KOPT-K1 (cell line): ENCODE results near the gene ICE2.

Source experiments
- H3K27ac ChIP-seq: fragments of 200-600 bp; sonication (generic); 2 replicates; pipeline ENCODE4 v1.5.1; 2016; ENCODE audit warnings: antibody characterized with exemption, mild to moderate bottlenecking, low read depth, low read length; ENCODE audit not compliant: poor library complexity, severe bottlenecking
- H3K36me3 ChIP-seq: fragments of 200-600 bp; sonication (generic); 2 replicates; pipeline ENCODE4 v1.5.1; 2017; ENCODE audit warnings: antibody characterized with exemption, mild to moderate bottlenecking, low read length, moderate library complexity; ENCODE audit not compliant: insufficient read depth
- H3K9me3 ChIP-seq: fragments of 200-600 bp; sonication (generic); 2 replicates; pipeline ENCODE4 v1.5.1; 2017; ENCODE audit warnings: antibody characterized with exemption, low read length, mild to moderate bottlenecking; ENCODE audit not compliant: insufficient read depth, poor library complexity, severe bottlenecking

The ICE2 gene

DNA sequence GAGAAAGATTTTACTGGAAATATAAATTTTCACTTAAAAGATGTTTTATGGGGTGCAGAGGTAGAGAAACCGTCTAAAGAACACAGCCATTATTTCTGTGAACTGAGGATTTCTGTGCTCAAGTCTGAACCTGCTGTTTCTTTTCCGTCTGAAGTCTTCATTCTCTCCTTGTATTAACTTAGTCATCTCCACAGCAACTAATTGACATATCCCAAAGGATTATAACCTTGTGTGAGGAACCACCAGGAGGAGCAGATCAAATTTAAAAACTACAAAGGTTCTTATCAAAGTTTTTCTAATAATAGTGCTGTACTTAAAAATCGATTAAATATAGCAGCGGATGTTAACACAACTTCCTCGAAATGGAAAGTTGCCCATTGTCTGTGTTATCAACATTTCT lies 31.1 kb upstream of the ICE2 start:
- peaks cover 74% of the 10 kb centered on the region for H3K36me3 ChIP-seq
- no peaks in the 10 kb centered on the region for H3K9me3 ChIP-seq
- H3K27ac ChIP-seq = peak overlapping the region; percentile 61

DNA sequence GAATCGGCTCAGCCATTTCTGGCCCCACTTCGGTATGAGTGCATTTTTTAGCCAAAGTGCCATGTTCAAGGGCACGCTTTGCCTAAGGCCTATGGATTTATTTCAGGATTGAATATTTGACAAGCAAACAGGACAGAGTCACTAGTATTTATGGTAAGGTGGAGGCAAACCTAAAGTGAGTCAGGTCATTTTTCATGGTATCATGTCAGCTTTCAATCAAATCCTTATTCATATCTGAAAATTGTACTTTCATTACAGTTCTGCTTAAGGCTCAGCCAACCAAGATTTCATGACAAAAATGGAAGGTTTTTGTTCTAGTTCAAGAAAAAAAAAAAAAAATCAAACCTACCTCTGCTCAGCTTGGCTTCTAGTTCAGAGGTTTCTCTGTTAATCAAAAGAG lies 30.5 kb upstream of the ICE2 start:
- peaks cover 74% of the 10 kb centered on the region for H3K36me3 ChIP-seq
- H3K9me3 ChIP-seq = no peaks in the 10 kb centered on the region

DNA sequence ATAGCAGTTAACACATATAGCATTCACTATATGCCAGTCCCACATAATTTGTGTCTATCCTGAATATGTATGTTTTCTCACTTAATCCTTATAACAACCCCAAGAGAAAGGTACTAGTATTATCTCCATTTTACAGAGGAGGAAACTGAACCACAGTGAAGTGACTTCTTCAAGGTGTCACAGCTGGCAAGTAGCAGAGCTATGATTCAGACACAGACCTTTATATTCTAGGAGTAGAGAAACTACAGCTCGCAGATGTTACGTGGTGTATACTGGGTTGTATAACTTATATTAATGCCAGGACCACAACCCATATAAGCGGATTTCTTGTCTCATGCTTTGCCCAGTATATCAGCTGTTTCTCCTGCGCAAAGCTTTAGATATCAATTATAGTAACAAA lies 29.5 kb upstream of the ICE2 start:
- H3K27ac ChIP-seq = peak overlapping the region; percentile 52
- peaks cover 74% of the 10 kb centered on the region for H3K36me3 ChIP-seq

More for the DNA sequence above, 30.5 kb upstream of the ICE2 start:
- peak overlapping the region; percentile 52 for H3K27ac ChIP-seq

DNA sequence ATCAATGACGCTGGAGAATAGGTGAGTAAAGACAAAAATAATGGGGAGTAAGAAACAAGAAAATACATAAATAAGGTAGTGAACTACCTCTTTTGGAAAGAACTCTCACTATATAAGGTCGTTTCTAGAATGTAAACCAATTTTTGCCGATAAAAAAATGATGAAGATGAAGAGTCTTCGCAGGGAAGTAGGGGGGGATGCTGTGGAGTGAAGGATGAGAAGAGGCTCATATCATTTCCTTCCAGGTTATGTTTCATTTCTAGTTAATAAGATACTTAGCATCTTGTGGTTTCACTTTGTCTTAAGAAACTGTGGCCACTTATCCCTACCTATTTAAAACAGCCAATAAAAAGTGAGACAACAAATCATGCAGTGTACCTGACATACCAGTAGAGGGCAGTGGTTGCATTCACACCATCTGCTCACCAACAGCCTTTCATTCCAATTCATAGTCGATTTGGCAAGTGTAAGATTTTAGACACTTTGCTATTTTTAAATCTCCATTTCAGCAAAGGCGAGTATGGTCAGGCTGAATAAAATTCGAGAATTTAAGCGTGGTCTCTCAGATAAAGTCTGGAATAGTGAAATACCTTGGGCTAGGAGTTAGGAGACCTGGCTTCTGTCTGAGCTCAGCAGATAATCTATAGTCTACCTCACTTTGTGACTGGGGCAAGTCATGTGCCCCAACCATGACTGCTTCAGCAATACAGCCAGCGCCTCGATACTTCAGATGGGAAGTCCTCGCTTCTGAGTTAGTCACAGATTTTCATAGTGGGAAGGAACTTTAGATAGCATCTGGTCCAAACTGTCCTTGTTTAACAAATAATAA lies 28.9 kb upstream of the ICE2 start:
- peaks cover 74% of the 10 kb centered on the region for H3K36me3 ChIP-seq
- H3K9me3 ChIP-seq = no peaks in the 10 kb centered on the region
- H3K27ac ChIP-seq = peak overlapping the region; percentile 52

More for the DNA sequence above, 29.5 kb upstream of the ICE2 start:
- H3K9me3 ChIP-seq = no peaks in the 10 kb centered on the region

DNA sequence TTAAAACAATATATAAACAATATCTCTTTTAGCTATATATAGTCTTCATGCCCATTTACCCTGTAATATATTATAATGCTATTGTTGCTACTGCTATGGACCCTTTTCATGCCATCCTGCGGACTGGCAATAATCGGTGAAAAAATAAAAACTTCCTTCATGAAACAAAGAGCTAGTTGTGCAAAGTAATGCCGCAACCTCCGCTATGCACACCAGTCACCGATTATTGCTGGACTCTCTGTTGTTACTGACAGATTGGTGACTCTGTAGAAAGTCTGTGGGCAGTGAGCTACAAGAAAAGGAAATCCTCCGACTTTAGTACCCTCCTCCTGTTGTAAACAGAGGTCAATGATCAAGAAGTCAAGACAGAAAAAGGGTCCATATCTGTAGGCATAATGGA lies 17.9 kb upstream of the ICE2 start:
- Histone ChIP-seq H3K27ac (no peak overlapping the region), H3K9me3 (no peaks in the 10 kb centered on the region), H3K36me3 (peaks cover 73% of the 10 kb centered on the region)

DNA sequence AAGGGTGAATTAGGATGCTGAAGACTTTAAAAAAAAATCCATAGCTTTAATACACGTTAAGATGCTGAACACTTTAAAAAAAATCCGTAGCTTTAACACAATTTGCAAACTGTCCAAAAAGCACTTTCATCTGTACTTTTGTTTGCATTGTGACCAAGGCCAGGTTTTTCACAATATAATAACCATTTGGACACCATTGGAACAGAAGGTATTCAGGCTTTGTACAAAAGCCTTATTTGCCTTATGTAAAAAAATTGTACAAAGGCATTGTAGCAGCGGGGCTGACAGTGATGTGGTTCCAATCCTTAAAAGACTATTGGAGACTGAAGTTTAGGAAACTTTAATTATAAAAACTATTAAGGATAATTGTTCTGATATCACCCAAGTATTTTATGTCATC lies 15.2 kb upstream of the ICE2 start:
- Histone ChIP-seq H3K27ac (no peak overlapping the region), H3K9me3 (no peaks in the 10 kb centered on the region), H3K36me3 (peaks cover 48% of the 10 kb centered on the region)

DNA sequence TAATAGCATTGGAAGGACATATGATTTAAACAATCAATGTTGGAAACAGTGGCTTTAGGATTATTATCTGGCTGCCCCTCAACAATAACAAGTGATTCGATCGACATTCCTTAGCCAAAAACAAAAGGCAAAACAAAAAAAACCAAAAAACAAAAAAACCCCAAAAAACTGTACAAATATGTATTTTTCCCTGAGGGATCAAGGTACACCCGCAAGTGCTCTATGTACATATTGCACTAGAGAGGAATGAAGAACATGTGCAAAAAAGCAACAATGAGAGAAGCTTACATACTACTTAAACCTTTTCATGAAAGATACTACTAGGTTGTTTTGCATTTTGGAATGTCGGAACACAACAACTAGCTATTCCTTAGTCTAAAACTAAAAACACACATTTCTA lies 14.2 kb upstream of the ICE2 start:
- Histone ChIP-seq H3K36me3 (peaks cover 38% of the 10 kb centered on the region), H3K9me3 (no peaks in the 10 kb centered on the region), H3K27ac (no peak overlapping the region)

DNA sequence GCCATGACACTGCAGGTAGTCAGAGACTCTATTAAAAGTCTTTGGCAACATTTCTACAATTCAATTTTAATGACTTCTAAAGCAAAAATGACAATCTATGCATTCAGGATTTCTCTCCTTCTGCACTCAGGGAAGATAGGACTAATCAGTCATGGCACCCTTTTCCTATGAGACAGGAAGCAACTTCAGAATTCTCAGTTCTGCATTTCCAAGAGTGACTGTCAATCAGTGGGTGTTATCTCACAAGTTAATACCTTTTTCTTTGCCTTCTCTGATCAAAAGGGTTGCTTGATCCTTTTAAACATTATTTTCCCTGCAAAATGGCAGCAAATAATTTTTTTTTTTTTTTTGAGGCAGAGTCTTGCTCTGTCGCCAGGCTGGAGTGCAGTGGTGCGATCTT lies 7.8 kb upstream of the ICE2 start:
- Histone ChIP-seq H3K36me3 (no peaks in the 10 kb centered on the region), H3K9me3 (no peaks in the 10 kb centered on the region), H3K27ac (no peak overlapping the region)

DNA sequence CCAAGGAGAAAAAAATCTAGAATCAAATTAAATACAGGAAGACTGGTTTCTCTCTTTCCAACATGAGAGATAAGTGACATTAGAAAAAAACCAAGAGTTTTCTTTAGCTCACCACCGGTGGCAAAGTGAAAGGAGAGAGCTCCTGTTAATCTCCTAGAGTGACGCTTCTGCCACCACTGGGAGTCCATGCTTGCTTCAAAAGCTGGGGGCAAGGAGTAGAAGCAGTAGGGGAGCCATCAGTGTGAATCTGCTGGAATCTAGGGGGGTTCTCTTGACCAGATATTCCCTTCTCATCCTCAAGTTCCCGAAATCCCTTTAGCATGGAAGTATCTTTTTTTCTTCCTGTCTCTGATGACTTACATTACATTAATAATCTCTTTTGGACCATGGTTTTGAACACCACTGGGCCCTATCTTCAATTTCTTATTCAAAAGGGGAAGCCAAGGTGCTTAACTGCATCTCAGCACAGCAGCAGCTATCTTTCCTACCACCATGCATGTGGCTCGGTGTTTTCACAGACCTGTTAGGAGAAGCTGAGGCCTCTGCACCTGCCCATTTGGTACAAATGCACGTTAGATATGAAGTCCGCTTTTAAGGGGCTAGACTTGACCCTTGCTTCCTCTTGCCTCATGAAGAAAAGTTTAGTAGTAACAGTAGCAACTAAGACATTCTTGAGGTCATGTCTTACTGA lies 6.6 kb upstream of the ICE2 start:
- Histone ChIP-seq H3K27ac (no peak overlapping the region), H3K36me3 (no peaks in the 10 kb centered on the region)

DNA sequence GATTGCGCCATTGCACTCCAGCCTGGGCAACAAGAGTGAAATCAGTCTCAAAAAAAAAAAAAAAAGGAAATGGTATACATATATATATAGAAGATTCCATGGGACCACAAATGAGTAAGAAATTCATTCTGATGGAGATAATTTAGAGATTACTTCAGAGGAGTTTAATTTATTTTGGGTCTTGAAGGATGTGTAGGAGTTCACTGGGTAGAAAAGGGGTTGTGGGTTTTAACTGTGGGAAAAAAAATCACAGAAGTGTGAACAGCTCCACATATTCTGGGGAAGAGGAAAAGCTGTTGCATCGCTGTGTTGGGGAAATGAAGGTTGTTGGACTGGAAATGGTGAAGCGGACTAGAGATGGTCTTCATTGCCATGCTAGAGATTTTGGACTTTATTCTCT lies 4.1 kb upstream of the ICE2 start:
- Histone ChIP-seq H3K27ac (no peak overlapping the region), H3K9me3 (no peaks in the 10 kb centered on the region), H3K36me3 (no peaks in the 10 kb centered on the region)

More for the DNA sequence above, 6.6 kb upstream of the ICE2 start:
- no peaks in the 10 kb centered on the region for H3K9me3 ChIP-seq

DNA sequence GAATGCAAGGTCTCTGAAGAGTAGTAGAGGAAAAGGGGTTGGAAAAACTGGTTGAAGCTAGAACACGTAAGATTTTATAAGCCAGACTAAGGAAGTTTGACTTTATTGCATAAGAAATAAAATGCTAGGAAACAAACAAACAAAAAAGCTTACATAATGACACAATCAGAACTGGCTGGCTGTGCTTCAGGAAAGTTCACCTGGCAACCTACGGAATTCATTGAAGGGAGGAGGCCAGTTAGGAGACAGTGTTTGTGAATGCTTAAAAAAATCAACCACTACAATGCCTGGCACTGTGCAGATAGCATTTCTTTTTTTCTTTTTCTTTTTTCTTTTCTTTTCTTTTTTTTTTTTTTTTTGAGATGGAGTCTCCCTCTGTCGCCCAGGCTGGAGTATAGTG lies 1.9 kb upstream of the ICE2 start:
- Histone ChIP-seq H3K9me3 (no peaks in the 10 kb centered on the region), H3K36me3 (peaks cover 13% of the 10 kb centered on the region), H3K27ac (no peak overlapping the region)

DNA sequence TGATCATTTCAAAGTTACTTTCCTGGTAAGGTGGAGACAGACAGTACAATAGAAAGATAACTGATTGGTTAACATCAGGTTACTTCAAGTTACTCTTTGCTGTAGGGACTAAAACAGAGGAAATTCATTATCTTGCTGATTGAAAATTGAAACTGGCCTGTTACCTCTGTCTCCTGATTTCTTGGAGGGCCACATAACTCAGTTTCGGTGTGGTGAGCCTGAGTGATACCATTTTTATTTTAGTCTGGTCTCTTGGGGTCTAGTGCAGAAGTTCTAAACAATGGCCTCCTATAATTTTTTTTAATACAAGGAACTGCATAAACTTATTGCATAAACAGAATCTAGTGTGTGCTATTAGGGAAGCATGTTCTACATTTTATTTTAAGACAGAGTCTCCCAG lies 1.2 kb upstream of the ICE2 start:
- H3K36me3 ChIP-seq = peaks cover 19% of the 10 kb centered on the region
- no peaks in the 10 kb centered on the region for H3K9me3 ChIP-seq
- H3K27ac ChIP-seq = peak overlapping the region; percentile 92

DNA sequence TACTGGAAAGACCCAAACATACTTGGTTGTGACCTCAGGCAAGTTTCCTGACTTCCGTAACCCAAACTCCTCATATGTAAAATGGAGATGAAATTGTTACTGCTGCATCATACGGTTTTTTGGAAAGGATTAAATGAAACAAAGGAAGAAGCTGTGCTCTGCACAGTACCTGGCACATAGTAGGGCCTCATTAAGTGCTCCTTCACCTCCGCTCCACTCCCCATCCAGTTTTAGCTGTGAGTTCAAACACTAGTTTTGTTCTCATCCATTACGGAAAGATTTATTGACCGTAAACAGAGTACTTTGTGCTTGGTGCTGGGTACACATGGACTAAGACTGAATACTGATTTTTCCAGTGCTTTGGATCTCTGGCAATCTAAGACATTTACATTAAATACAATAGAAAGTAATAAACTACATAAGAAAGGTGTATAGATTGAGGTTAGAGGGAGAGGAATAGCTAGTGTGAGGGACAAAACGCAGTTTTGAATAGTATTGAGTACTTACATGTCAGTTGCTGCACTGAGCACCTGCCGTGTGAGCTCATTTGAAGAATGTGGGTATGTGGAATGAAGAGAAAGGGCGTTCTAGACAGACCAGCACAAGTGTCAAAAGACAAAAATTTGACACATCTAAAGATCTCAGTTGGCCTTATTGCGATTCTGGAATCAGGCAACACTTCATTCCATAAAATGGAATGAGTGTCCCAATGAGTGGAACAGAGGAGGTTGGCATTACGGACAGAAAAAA lies 594 bp upstream of the ICE2 start:
- Histone ChIP-seq H3K27ac (peak overlapping the region; percentile 92), H3K9me3 (no peaks in the 10 kb centered on the region), H3K36me3 (peaks cover 25% of the 10 kb centered on the region)

DNA sequence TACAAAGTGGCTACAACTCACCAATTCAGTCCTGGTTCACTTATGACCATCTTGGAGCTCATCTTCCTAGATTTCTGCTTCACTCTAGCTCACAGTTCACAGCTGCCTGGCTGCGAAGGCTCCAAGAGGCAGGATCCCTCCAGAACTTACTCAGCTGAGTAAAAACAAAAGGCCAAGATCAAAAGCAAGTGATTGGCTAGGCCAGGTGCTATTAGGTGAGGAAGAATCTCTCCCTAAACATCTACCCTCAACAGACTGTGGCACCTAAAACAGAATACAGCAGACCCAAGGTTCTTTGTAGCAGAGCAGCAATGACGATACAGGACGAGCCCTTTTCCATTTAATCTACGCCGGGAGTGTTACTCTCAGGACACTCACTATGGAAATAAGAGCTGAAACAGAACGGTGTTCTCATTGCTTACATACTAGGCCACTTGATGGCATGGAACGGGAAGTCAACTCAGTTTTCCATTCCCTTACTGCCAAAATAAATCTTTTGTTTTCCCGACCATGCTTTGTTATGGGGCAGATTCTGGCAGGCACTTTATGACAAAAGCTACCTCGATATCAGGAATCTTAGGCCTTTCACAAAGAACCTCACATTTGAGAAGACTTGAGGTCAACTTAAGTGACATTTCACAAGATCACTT lies 901 bp downstream of the ICE2 start:
- Histone ChIP-seq H3K36me3 (peaks cover 40% of the 10 kb centered on the region), H3K27ac (peak overlapping the region; percentile 92), H3K9me3 (no peaks in the 10 kb centered on the region)

DNA sequence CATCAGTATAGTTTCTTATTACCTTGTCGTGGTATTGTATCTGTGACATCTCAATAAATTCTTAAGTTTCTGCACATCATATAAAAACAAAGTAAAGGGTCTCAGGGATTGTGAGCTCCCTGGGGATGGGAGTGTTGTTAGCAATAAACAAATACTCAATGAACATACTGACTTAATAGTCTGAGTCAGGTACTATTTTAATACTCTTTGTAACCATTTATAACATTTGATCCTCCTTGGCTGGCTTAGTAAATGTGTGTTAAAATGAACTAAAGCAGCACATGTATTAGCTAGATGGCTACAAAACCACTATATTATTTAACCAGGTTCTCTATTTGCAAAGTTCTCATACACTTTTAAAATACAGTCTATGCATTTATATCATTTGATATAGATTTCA lies 1.8 kb downstream of the ICE2 start:
- H3K36me3 ChIP-seq = peaks cover 49% of the 10 kb centered on the region
- H3K9me3 ChIP-seq = no peaks in the 10 kb centered on the region
- H3K27ac ChIP-seq = no peak overlapping the region
